Measurements from ENCODE around the gene STATH.

GRCh38 chr4:69970071-69970470 is 25.7 kb upstream of the STATH start:
- TF ChIP-seq CTCF (conservative IDR thresholded peaks at IDR 0.05; ENCODE audit: low read length) = no peak
- TF ChIP-seq EZH2phosphoT487 (IDR thresholded peaks at IDR 0.05; ENCODE audit: borderline replicate concordance) = no peak
